SKM-1 (cell line): ENCODE results near the gene TAT.

Experiments
- DNase-seq: peaks from one replicate; lab custom pipeline; 2025; ENCODE audit not compliant: unreplicated experiment; lab: John Stamatoyannopoulos, UW

Gene TAT

GRCh38 chr16:71547168-71547567, 29.7 kb downstream of the TAT start:
- no peak for DNase-seq

- DNase-seq = peak; percentile 25
Measured at GRCh38 chr16:71542377-71542776, 34.5 kb downstream of the TAT start.

- no peak for DNase-seq
Measured at GRCh38 chr16:71537643-71538042, 39.2 kb downstream of the TAT start.

- no peak for DNase-seq
Measured at GRCh38 chr16:71536752-71537499, 40.0 kb downstream of the TAT start.

GRCh38 chr16:71532366-71532765, 44.5 kb downstream of the TAT start:
- DNase-seq = no peak

- DNase-seq = no peak
Measured at GRCh38 chr16:71528863-71529262, 48.0 kb downstream of the TAT start.

- DNase-seq = no peak
Measured at GRCh38 chr16:71528257-71528656, 48.6 kb downstream of the TAT start.

GRCh38 chr16:71526111-71526631, 50.7 kb downstream of the TAT start, which contains the start of gene CHST4:
TSS of gene CHST4 (plus strand) at chr16:71526426. CDS start at chr16:71536678, 10,252 bp downstream.
- peak; percentile 16 for DNase-seq

- DNase-seq = no peak
Measured at GRCh38 chr16:71524566-71525553, 52.0 kb downstream of the TAT start.

GRCh38 chr16:71520550-71520949, 56.3 kb downstream of the TAT start:
- DNase-seq = no peak
